Keratinocyte (primary cell): ENCODE results near the gene PICALM.

Experiments
- EZH2 ChIP-seq: IDR thresholded peaks from one replicate; pipeline ENCODE4 v1.6.1; 2012; ENCODE audit warnings: inconsistent platforms, mild to moderate bottlenecking, low read length, moderate library complexity
- TF ChIP-seq, protein P1 (sequence below), 3 experiments: IDR thresholded peaks in 1 of 3; conservative IDR thresholded peaks in 1 of 3; optimal IDR thresholded peaks in 1 of 3; 2 replicates in 2 of 3; 3 replicates in 1 of 3; pipeline versions ENCODE3 to v1.5.1; 2011; ENCODE audit warnings: low read length in 3 of 3, mild to moderate bottlenecking in 3 of 3, moderate library complexity in 2 of 3, control low read depth in 1 of 3, inconsistent platforms in 1 of 3; ENCODE audit not compliant: insufficient read depth in 2 of 3; ENCODE audit errors: extremely low read depth in 1 of 3

GRCh38 chr11:86011175-86011574 is 57.7 kb downstream of the PICALM start:
- TF ChIP-seq EZH2: no peak
- TF ChIP-seq, protein P1, sequence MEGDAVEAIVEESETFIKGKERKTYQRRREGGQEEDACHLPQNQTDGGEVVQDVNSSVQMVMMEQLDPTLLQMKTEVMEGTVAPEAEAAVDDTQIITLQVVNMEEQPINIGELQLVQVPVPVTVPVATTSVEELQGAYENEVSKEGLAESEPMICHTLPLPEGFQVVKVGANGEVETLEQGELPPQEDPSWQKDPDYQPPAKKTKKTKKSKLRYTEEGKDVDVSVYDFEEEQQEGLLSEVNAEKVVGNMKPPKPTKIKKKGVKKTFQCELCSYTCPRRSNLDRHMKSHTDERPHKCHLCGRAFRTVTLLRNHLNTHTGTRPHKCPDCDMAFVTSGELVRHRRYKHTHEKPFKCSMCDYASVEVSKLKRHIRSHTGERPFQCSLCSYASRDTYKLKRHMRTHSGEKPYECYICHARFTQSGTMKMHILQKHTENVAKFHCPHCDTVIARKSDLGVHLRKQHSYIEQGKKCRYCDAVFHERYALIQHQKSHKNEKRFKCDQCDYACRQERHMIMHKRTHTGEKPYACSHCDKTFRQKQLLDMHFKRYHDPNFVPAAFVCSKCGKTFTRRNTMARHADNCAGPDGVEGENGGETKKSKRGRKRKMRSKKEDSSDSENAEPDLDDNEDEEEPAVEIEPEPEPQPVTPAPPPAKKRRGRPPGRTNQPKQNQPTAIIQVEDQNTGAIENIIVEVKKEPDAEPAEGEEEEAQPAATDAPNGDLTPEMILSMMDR (optimal IDR thresholded peaks at IDR 0.05 in 1 of 3, IDR thresholded peaks at IDR 0.05 in 1 of 3, conservative IDR thresholded peaks at IDR 0.05 in 1 of 3; ENCODE audit: extremely low read depth in 1 of 3, insufficient read depth in 2 of 3, low read length in 3 of 3): no peak
